HG03095 (cell line): Measurements from ENCODE around the gene MESP1.

Experiments used
- ATAC-seq: cut with Tn5 transposase; IDR thresholded peaks from one replicate; pipeline ENCODE4 v1.9.1; 2021; ENCODE audit warnings: moderate library complexity; ENCODE audit not compliant: unreplicated experiment

MESP1 gene

DNA sequence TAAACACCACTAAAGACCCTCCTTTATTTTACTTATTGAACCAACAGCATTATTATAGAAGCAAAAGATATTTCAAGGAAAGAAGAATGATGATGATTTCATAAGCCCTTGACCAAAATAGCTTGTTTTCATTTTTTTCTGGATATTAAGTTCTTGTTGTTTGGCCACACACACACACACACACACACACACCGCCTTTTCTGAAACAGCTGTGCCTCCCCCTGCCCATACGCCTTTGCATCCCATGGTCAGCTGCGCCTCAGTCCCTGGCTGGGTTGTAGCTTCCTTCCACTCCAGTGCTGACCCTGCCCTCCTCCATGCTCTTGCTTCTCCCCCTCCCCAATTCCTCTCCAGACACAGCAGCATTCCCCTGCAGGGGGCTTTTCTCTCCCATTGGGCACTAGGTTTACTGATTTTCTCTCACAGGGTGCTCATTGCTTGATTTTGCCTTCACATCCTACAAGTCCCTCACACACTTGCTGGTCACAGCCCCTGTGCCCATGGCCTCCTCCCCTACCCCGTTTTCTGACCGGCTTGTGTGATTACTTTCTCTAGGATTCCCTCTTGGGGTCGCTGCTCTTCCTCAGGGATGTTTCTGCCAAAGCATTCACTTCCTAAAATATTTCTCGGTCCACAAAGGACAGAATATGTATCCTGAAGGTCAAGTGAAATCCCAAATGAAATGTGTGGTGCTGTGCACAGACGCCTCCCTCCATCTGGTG lies 18.4 kb downstream of the MESP1 start:
- ATAC-seq: no peak

DNA sequence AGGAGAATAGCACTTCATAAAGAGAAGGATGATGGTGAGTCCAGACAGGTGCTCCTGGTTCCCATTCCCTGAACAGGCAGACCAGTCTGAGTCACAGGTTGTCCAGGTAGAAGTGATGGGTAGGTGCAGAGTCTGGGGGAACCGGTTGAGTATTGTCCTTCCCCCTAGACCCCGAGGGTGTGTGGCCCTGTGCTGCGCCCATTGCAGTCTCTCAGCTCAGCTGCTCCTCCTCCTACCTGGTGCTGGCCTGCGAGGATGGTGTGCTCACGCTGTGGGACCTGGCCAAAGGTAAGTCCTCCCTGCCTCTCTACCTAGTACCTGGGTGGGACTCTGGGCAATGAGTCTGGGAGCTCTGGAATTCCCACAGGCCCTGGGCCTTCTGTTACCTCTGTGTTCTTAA lies 19.8 kb downstream of the MESP1 start:
- ATAC-seq: no peak

DNA sequence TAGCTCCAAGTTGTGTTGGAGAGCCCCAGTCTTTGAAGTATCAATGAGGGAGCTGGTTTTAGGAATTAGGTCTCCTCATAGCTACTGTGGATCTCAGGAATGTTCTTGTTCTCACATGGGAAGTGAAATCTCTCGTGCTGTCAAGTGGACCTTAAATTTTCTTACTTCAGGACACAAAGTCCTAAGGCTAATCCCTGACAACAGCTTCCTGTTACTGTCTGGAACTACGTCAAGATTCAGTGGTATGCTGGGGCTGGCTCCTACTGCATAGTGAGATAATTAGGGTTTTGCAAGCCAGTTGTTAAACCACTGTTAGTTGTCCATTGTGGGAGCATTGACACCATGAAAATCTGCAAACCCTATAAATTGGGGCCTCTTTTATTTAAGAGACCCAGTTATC lies 22.8 kb downstream of the MESP1 start:
- no peak for ATAC-seq

DNA sequence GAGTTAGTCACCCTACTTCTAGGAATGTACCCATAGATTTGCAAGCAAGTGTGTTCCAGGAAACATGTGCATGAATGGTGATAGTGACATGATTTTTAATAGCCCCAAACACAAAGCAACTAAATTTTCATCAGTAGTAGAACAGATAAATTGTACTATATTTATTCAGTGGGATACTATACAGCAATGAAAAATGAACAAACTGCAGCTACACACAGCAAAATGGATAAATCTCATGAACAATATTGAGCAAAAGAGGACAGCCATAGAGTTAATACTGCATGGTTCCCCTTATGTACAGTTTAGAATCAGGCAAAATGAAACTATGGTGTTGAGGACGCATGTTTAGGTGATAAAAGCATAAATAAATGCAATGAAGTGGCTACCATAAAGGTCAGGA lies 26.0 kb downstream of the MESP1 start:
- ATAC-seq: no peak

DNA sequence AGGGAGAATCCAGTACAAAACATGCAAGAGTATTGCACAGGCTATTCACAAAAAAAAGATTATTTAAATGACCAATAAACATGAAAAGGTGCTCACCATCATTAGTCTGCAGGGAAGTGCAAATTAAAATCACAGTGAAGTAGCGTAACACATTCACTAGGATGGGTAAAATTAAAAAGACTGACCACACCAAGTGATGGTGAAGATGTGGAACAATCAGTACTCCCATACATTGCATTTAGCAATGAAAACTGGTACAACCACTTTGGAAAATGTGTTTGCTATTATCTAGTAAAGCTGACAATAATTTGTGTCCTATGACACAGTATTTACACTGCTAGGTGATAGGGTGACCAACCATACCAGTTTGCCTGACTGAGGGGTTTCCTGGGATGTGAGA lies 26.4 kb downstream of the MESP1 start:
- ATAC-seq: no peak

DNA sequence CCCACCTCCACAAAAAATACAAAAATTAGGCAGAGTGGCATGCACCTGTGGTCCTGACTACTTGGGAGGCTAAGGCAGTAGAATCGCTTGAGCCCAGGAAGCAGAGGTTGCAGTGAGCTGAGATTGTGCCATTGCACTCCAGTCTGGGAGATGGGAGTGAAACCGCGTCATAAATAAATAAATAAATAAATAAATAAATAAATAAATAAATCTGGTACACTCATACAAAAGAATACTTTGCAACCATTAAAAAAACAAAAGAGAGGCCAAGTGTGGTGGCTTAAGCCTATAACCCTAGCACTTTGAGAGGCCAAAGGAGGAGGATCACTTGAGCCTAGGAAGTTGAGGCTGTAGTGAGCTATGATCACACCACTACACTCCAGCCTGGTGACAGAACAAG lies 28.0 kb downstream of the MESP1 start:
- ATAC-seq: no peak

DNA sequence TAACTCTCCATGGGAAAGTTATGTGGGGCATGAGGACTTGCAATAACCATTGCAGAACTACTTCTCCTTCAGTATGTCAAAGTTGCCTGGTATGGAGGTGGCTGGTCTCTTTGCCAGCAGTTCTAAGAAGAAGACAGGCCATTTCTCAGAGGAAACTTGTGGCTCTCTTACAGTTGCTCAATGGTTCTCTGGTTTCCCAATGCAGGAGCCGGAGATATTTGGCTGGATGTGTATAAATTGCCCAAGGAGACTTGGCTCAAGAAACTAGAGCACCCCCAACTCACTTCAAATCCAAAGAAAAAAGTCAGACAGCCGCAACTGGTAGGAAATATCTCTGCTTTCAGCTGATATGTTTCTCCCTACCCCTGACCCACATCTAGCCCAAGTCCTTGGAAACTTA lies 36.3 kb downstream of the MESP1 start:
- ATAC-seq: no peak

DNA sequence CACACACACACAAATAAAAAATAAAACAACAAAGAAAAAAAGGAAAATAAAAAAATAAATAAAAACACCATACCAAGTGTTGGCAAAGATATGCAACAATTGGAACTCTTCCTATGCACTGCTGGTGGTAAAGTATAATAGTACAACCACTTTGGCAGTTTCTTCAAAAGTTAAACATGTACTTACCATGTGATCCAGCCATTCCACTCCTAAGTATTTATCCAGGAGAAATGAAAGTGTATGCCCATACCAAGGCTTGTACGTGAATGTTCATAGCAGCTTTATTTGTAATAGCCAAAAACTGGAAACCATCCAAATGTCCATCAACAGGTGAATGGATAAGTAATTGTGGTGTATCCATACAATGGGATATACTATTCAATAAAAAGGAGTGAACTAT lies 43.5 kb downstream of the MESP1 start:
- no peak for ATAC-seq

DNA sequence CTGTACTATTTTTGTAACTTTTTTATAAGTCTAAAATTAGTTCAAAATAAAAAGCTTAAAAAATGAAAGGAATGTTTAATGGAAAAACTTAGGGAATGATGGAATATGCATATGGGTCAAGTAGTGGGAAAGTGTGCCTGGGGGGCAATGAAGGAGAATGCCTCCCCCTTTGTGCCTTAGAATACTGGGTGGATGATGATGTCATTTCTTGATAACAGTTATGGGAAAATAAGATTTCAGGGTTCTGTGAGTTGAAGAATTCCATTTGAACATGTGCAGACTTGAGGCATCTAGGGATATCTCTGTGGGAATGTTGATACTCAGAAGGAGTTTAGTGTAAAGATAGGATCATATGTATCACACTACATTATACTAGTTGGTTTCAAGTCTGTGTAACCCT lies 46.6 kb downstream of the MESP1 start:
- ATAC-seq: no peak
